AG08395 (cell line): ENCODE results near the gene ATP5PO.
"Not testable (repeated sequence)": the region's sequence is repeated elsewhere in the genome, so short reads cannot be mapped to it uniquely, and the experiment has no call there.

Experiments used
- DNase-seq: peaks from one replicate; pipeline ENCODE4 v3.0.0; 2012; ENCODE audit warnings: mixed read lengths, low spot score

ATP5PO gene

GRCh38 chr21:33866826-33867225, 48.8 kb downstream of the ATP5PO start:
- DNase-seq = peak; percentile 85

DNA sequence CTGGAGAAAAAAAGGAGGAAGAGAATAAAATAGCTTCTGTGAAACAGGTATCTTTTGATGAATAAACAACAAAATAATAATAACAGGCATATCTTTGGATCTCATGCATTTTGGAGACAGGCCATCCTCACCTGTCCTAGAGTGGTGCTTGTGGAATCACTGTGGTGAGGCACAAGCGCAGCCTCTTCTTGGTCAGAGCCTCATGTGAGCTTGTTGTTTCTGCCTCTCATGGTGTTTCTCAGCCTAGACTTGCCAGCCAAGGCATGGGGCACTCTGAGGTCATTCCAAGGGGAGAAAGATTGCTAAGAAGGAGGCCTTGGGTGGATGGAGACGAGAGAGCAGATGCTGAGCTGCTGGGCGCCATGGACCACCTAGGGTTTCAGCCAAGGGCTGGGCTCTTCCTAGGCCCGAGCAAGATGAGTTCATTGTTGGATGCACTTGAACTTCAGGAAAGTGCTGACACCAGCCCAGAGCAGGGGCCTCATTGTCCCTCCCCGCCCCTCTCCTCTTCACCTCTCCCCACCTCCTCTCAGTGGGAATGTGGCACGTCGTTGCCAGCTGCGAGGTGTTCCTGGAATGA, 49.5 kb downstream of the ATP5PO start:
- DNase-seq = no peak

DNA sequence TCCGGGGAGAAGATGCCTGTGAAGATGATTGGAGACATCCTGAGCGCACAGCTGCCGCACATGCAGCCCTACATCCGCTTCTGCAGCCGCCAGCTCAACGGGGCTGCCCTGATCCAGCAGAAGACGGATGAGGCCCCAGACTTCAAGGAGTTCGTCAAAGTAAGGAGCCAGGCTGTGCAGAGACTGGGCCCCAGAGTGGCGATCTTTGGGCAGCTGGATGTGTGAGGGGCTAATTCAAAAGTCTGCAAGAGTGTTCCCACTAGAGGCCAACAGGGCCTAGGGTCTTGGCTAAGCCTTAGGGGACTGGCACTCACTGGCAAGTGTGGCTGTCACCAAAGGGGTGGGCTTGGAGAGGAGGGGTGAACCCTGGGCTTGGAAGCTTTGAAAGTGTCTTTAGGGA, 50.4 kb downstream of the ATP5PO start:
- DNase-seq = no peak

GRCh38 chr21:33864150-33864549, 51.5 kb downstream of the ATP5PO start:
- DNase-seq = no peak

GRCh38 chr21:33863191-33863590, 52.4 kb downstream of the ATP5PO start:
- not testable (repeated sequence) for DNase-seq

DNA sequence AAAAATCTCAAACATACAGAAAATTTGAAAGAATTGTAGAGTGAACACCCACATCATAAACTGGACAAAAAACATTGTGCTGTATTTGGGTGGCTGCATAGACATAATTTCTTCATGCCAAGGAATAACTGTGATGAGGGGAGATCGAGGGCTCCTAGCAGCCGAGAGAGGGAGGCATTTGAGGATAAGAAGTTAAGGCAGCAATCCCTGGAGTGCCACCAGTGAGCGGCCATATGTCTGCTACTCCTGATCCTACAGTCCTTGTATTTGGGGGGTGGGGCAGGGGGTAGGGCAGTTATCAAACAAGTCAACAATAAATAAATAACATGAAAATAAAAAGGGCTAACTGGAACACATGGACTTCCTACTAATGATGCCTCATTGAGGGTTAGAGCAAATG, 54.5 kb downstream of the ATP5PO start:
- no peak for DNase-seq

- no peak for DNase-seq
These were observed 55.2 kb downstream of the ATP5PO start for GRCh38 chr21:33860332-33860879.

DNA sequence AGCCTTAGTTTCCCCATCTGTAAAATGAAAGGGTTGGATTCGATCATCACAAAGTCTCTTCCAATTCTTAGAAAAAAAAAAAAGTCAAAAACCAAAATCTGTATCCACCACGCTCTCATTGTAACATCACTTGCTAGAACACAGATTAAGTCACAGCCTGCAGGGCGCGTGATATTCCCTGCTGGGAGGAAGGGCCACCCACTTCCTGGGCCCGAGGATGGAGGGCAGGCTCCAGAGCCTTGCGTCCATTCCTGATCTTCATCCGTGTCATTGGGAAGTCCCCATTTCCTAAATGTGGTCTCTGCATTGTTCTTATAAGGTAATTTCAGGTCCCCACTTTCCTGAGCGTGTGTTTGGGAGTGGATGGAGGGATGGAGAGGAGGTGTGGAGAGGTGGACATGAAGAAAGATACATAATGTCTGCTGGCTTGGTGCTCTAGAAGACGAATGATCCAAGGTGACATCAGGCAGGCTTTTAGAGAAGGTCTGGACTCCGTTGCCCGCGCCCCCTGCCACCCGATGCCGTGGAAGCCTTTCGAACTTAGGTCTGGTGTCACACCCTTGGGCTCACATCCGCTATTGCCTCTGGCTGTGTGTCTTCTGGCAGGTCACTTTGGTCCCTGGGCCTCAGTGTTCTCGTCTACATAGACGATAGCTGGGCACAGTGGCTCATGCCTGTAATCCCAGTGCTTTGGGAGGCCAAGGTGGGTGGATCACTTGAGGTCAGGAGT, 56.1 kb downstream of the ATP5PO start:
- no peak for DNase-seq

GRCh38 chr21:33858667-33859372, 56.8 kb downstream of the ATP5PO start:
- no peak for DNase-seq

GRCh38 chr21:33857846-33858666, 57.5 kb downstream of the ATP5PO start:
- no peak for DNase-seq

GRCh38 chr21:33856893-33857527, 58.6 kb downstream of the ATP5PO start:
- peak; percentile 62 for DNase-seq

- DNase-seq = no peak
These were observed 60.4 kb downstream of the ATP5PO start for GRCh38 chr21:33855190-33855589.

DNA sequence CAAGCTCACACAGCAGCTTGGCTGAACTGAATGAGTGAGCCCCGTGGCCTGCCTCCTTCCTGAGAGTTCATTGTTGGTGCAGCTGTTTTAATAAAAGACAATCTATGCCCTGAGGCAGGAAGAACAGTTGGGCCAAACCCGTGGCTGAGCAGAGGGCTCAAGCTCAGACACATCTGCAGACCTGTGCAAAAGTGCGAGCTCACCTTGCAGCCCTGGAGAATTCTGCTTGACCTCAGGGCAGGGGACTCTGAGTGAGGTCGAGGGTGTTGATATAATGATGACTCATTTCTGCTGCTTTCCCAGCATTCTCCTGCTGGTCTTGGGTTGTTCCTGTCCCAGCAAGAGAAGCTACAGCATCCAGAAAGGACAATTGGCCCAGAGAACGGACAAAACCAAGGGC, 61.0 kb downstream of the ATP5PO start:
- DNase-seq = peak; percentile 28
